ENCODE measurements around the gene ST6GALNAC4.

- TF ChIP-seq CTCF (conservative IDR thresholded peaks at IDR 0.05; ENCODE audit: low read length) (no peak), EZH2phosphoT487 (IDR thresholded peaks at IDR 0.05; ENCODE audit: borderline replicate concordance, low read depth, low read length) (no peak)
Measured at GRCh38 chr9:127961155-127961490, 44.3 kb upstream of the ST6GALNAC4 start.

Measured in OCI-LY7 (cell line).